HFFc6 (cell line): ENCODE data around the gene RIT2. TPM values are rescaled to one million over a fixed set of nuclear protein-coding genes. Genes with fewer than 3 reads are reported as not detected.

Source experiments
- DNase-seq: peaks from one replicate; pipeline ENCODE4 v3.0.0-alpha.2; 2018
- H3K27ac Mint-ChIP-seq: 2 replicates; pipeline ENCODE4 v1.8.0; 2020; ENCODE audit warnings: mild to moderate bottlenecking, mixed read lengths
- H3K27me3 Mint-ChIP-seq: 2 replicates; pipeline ENCODE4 v1.8.0; 2021; ENCODE audit warnings: mild to moderate bottlenecking, moderate library complexity, mixed read lengths; ENCODE audit not compliant: insufficient read depth
- H3K36me3 Mint-ChIP-seq: 2 replicates; pipeline ENCODE4 v1.8.0; 2021; ENCODE audit warnings: low read depth, mixed read lengths
- H3K4me1 Mint-ChIP-seq: 2 replicates; pipeline ENCODE4 v1.8.0; 2020; ENCODE audit warnings: low read depth, mixed read lengths
- H3K4me3 Mint-ChIP-seq: 2 replicates; pipeline ENCODE4 v1.8.0; 2020; ENCODE audit warnings: mild to moderate bottlenecking, moderate library complexity, mixed read lengths
- H3K9me3 Mint-ChIP-seq: 2 replicates; pipeline ENCODE4 v1.8.0; 2020; ENCODE audit warnings: mild to moderate bottlenecking, mixed read lengths
- CTCF ChIP-seq: fragments of 200-600 bp; sonication (generic); IDR thresholded peaks from 2 replicates; pipeline ENCODE4 v1.5.0; 2021; ENCODE audit warnings: antibody characterized with exemption, mild to moderate bottlenecking
- total RNA-seq, 6 experiments: library from RNA; stranded (reverse); fragmentation: NEBNext Ultra II Directional; extraction: Animal tissue kit (Norgen Biotek cat#: 25700); gene quantifications; 2 replicates in 1 of 6; 3 replicates in 5 of 6; pipeline ENCODE4 v1.2.3, GENCODE V29; 2021

Gene RIT2
- total RNA-seq, 6 experiments from 2014 or later: not detected

- no peak for DNase-seq
- H3K9me3 Mint-ChIP-seq: peaks cover 45% of the 10 kb centered on the region
- no peak overlapping the region for H3K27ac Mint-ChIP-seq
- H3K27me3 Mint-ChIP-seq: no peaks in the 10 kb centered on the region; the same call in 1 of the 2 replicates
- TF ChIP-seq CTCF: no peak
- H3K4me1 Mint-ChIP-seq: no peaks in the 10 kb centered on the region
- H3K36me3 Mint-ChIP-seq: no peaks in the 10 kb centered on the region
- H3K4me3 Mint-ChIP-seq: no peak overlapping the region
These were observed 138.5 kb downstream of the RIT2 start for GRCh38 chr18:42976869-42977590.

- no peaks in the 10 kb centered on the region for H3K27me3 Mint-ChIP-seq
- TF ChIP-seq CTCF: no peak
These were observed 146.1 kb downstream of the RIT2 start for GRCh38 chr18:42969366-42969765.

GRCh38 chr18:42961298-42961697 is 154.2 kb downstream of the RIT2 start:
- no peak overlapping the region for H3K4me3 Mint-ChIP-seq
- no peak for DNase-seq
- peaks cover 16% of the 10 kb centered on the region for H3K9me3 Mint-ChIP-seq
- no peaks in the 10 kb centered on the region for H3K36me3 Mint-ChIP-seq
- no peak overlapping the region for H3K27ac Mint-ChIP-seq
- H3K4me1 Mint-ChIP-seq: no peaks in the 10 kb centered on the region
- no peaks in the 10 kb centered on the region for H3K27me3 Mint-ChIP-seq
- no peak for TF ChIP-seq CTCF

More at GRCh38 chr18:42969366-42969765, 146.1 kb downstream of the RIT2 start:
- no peak overlapping the region for H3K4me3 Mint-ChIP-seq
- H3K4me1 Mint-ChIP-seq: no peaks in the 10 kb centered on the region
- no peak for DNase-seq
- peaks cover 26% of the 10 kb centered on the region for H3K9me3 Mint-ChIP-seq
- H3K27ac Mint-ChIP-seq: no peak overlapping the region
- no peaks in the 10 kb centered on the region for H3K36me3 Mint-ChIP-seq

GRCh38 chr18:42959528-42959927 is 156.0 kb downstream of the RIT2 start:
- H3K27ac Mint-ChIP-seq: no peak overlapping the region
- no peak overlapping the region for H3K4me3 Mint-ChIP-seq
- no peak for TF ChIP-seq CTCF

GRCh38 chr18:42958353-42958752 is 157.1 kb downstream of the RIT2 start:
- DNase-seq: no peak
- H3K4me1 Mint-ChIP-seq: no peaks in the 10 kb centered on the region
- no peak for TF ChIP-seq CTCF
- no peak overlapping the region for H3K27ac Mint-ChIP-seq
- no peaks in the 10 kb centered on the region for H3K36me3 Mint-ChIP-seq
- H3K27me3 Mint-ChIP-seq: no peaks in the 10 kb centered on the region
- H3K4me3 Mint-ChIP-seq: no peak overlapping the region
- H3K9me3 Mint-ChIP-seq: peaks cover 30% of the 10 kb centered on the region

More at GRCh38 chr18:42959528-42959927, 156.0 kb downstream of the RIT2 start:
- H3K36me3 Mint-ChIP-seq: no peaks in the 10 kb centered on the region
- no peaks in the 10 kb centered on the region for H3K27me3 Mint-ChIP-seq
- no peaks in the 10 kb centered on the region for H3K4me1 Mint-ChIP-seq
- DNase-seq: no peak
- H3K9me3 Mint-ChIP-seq: peaks cover 25% of the 10 kb centered on the region
